Activated naive CD4-positive, alpha-beta T cell treated with anti-CD3 and anti-CD28 coated beads, Interleukin-2, amount 50 U/mL, for 72 hours (primary cell): ENCODE data around the gene ST3GAL3. TPM values are rescaled to one million over a fixed set of nuclear protein-coding genes. Genes with fewer than 3 reads are reported as not detected.

Source experiments
- ATAC-seq, 2 donors: fragments of 150-1000 bp; cut with Tn5 transposase; 2 replicates each; pipeline ENCODE4 v1.10.0; 2021; ENCODE audit warnings: mild to moderate bottlenecking in 2 of 2, moderate library complexity in 2 of 2
- DNase-seq, 2 donors: peaks; one replicate each; pipeline ENCODE4 v3.0.0; 2021 to 2022; ENCODE audit warnings: low spot score in 2 of 2
- H3K27ac Mint-ChIP-seq, 2 donors: one replicate each; pipeline ENCODE4 v1.8.0; 2022; ENCODE audit warnings: mild to moderate bottlenecking in 2 of 2, mixed read lengths in 2 of 2
- H3K36me3 Mint-ChIP-seq, 2 donors: one replicate each; pipeline ENCODE4 v1.8.0; 2022; ENCODE audit warnings: mixed read lengths in 2 of 2
- H3K9me3 Mint-ChIP-seq, 2 donors: one replicate each; pipeline ENCODE4 v1.8.0; 2022; ENCODE audit warnings: mixed read lengths in 2 of 2
- total RNA-seq, 2 donors: library from RNA; stranded (reverse); gene quantifications; one replicate each; pipeline ENCODE4 v1.2.3, GENCODE V29; 2022

The ST3GAL3 gene
- 10 to 100 TPM; 21.8 to 22.3 TPM for total RNA-seq

DNA sequence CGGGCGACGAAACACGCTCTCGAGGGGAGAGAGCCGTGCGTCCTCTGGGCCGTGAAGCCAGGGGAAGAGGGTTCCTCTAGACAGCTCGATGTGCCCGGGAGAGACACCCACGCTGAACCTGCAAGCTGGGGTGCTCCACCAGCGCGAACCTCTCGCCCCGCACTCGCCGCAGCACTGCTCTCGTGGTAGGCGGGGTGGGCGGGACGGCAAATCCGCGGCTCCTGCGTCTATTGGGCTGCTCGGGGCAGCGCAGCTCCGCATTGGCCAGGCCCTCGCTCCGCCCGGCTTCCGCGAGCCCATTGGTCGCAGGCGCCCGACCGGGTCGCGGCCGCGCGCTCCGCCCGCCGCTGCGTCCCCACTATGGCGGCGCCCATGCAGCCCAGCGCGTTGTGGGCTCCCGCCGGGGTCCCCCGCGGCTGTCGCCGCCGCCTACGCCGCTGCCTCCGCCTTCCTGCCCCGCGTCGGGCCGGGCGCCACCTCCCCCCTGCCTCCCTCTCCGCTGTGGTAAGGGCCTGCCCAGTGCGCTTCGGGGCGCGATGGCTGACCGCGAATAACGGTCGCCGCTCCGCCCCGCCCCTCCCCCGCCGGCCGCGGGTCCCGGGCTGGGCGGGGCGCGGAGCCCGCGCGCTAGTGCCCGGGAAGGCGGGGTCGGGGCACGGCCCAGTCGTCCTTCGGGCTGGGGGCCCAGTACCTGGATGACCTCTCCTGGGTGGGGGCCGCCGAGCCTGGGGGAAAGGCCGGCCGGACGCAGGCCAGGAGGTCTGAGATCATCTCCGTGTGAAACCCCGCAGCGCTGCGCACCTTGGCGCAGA lies at the start of gene ST3GAL3:
Gene ST3GAL3, plus strand, starts transcription at position 347 of the 812 bp plus-strand sequence. CDS start 28,727 bp downstream, outside the sequence.
- Mint-ChIP-seq H3K9me3 (no peaks in the 10 kb centered on the region), H3K27ac (peak within 1 kb of the TSS; percentile 89 to 93), H3K36me3 (peaks cover 13 to 30% of the 10 kb centered on the region in 2 donors)
- DNase-seq, result peak; percentile 92 to 95
- ATAC-seq, result peak; percentile 96 to 97

DNA sequence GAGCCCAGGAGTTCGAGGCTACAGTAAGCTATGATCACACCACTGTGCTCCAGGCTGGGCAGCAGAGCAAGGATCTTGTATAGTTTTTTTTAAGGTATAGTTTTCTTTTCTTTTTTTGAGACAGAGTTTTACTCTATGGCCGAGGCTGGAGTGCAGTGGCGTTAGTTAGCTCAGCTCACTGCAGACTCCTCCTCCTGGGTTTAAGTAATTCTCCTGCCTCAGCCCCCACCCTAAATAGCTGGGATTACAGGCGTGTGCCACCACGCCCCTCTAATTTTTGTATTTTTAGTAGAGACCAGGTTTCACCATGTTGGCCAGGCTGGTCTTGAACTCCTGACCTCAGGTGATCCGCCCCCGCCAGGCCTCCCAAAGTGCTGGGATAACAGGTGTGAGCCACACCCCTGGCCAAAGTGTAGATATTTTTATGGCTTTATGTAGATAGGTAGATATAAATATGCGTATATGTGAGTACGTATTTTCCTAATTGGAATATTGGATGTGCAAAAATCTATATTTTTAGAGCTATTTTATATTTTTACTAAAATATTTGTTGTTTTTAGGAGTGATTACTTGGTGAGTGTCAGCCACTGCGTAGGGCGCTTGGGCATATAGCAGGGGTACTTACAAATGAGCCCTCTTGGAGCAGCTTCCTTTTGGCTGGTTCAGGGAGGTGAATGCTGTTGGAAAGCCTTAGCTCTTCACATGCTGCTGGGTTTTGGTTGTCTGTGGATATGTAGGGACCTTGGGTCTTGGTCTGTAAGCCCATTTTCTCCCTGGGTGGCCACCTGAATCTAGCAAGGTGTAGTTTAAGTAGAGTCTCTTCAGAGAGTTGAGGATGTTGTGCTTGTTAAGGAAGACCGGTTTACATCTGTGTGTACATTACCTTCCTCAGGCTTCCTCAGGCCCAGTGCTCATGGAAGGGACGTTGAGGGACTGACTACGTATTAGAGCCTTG lies 47.8 kb upstream of the ST3GAL3 start:
- no peak overlapping the region for H3K27ac Mint-ChIP-seq
- no peak for ATAC-seq
- H3K9me3 Mint-ChIP-seq, result no peaks in the 10 kb centered on the region
- DNase-seq, result no peak
- H3K36me3 Mint-ChIP-seq, result peaks cover 9 to 12% of the 10 kb centered on the region in 2 donors

DNA sequence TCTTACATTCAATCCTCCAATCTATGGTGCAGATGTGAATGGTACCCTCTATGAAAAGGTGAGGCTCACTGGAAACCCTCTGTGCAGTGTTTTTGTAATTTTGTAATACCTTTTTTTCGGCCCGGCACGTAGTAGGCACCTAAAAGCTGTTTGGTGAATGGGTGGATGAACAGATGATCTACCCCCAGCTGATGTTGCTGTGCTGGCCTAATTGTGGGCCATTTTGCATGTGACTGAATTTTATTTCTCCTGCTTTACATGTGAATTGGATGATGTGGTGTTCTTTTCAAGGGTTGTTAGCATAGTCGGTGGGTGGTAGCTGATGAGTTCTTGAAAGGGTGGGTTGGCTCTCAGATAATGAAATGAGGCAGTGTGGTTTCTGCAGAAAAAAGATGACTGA lies 47.0 kb upstream of the ST3GAL3 start:
- H3K27ac Mint-ChIP-seq, result no peak overlapping the region
- DNase-seq (no peak), ATAC-seq (no peak)
- peaks cover 9 to 13% of the 10 kb centered on the region in 2 donors for H3K36me3 Mint-ChIP-seq
- no peaks in the 10 kb centered on the region for H3K9me3 Mint-ChIP-seq

- peak overlapping the region; percentile 54 to 85 for H3K27ac Mint-ChIP-seq
These were observed 43.0 kb upstream of the ST3GAL3 start for GRCh38 chr1:43664369-43664768.

GRCh38 chr1:43666608-43667007 lies 40.7 kb upstream of the ST3GAL3 start:
- Mint-ChIP-seq H3K27ac (no peak overlapping the region), H3K36me3 (peaks cover 19 to 32% of the 10 kb centered on the region in 2 donors), H3K9me3 (no peaks in the 10 kb centered on the region)
- DNase-seq, result no peak
- no peak for ATAC-seq

More at GRCh38 chr1:43664369-43664768, 43.0 kb upstream of the ST3GAL3 start:
- peak; percentile 38 to 73 for ATAC-seq
- Mint-ChIP-seq H3K9me3 (no peaks in the 10 kb centered on the region), H3K36me3 (peaks cover 22% of the 10 kb centered on the region in 2 donors)
- DNase-seq, result no peak

DNA sequence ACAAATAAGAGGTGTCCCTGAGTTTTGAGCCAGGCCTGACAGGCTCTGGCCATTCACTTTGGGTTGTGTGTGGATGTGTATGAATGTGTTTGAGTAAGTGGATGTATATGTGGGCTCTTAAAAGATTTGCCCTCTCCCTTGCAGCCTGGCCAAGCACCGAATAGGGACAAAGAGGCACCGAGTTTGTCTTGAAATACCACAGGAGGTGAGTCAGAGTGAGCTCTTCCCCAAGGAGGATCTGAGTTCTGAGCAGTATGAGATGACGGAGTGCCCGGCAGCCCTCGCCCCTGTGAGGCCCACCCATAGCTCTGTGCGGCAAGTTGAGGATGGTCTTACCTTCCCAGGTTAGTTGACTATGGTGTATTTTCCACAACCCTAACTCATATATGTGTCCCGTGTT lies 38.4 kb upstream of the ST3GAL3 start:
- H3K9me3 Mint-ChIP-seq, result no peaks in the 10 kb centered on the region
- ATAC-seq, result no peak
- H3K27ac Mint-ChIP-seq, result no peak overlapping the region
- H3K36me3 Mint-ChIP-seq, result peaks cover 24 to 38% of the 10 kb centered on the region in 2 donors
- DNase-seq, result no peak

- DNase-seq (no peak), ATAC-seq (no peak)
- no peak overlapping the region for H3K27ac Mint-ChIP-seq
- H3K36me3 Mint-ChIP-seq, result peaks cover 24 to 31% of the 10 kb centered on the region in 2 donors
- H3K9me3 Mint-ChIP-seq, result no peaks in the 10 kb centered on the region
These were observed 37.5 kb upstream of the ST3GAL3 start for GRCh38 chr1:43669878-43670277.

DNA sequence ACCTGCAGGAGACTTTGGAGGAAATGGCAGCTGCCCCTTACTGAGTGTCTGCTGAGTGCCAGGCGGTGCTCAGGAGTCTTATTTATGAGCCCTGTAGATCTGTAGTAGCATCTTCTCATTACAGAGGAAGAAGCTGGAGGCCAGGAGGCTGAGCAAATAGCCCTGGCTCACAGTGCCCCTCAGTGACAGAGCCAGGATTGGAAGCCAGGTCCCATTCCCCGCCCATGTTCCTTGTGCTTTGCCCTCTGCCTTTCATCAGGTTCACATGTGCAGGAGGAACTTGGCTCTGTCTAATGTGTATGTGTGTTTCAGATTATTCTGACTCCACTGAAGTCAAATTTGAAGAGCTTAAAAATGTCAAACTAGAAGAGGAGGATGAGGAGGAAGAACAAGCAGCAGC lies 36.1 kb upstream of the ST3GAL3 start:
- DNase-seq (no peak), ATAC-seq (no peak)
- Mint-ChIP-seq H3K36me3 (peaks cover 17 to 31% of the 10 kb centered on the region in 2 donors), H3K27ac (peak overlapping the region; percentile 9 to 57), H3K9me3 (no peaks in the 10 kb centered on the region)

GRCh38 chr1:43671626-43672330 lies 35.6 kb upstream of the ST3GAL3 start:
- no peak for ATAC-seq
- Mint-ChIP-seq H3K27ac (peak overlapping the region; percentile 5 to 9), H3K36me3 (peaks cover 17 to 31% of the 10 kb centered on the region in 2 donors), H3K9me3 (no peaks in the 10 kb centered on the region)
- DNase-seq, result no peak

- DNase-seq, result no peak
- ATAC-seq, result no peak
- Mint-ChIP-seq H3K9me3 (no peaks in the 10 kb centered on the region), H3K27ac (no peak overlapping the region), H3K36me3 (peaks cover 17 to 31% of the 10 kb centered on the region in 2 donors)
These were observed 34.1 kb upstream of the ST3GAL3 start for GRCh38 chr1:43673261-43673660.

DNA sequence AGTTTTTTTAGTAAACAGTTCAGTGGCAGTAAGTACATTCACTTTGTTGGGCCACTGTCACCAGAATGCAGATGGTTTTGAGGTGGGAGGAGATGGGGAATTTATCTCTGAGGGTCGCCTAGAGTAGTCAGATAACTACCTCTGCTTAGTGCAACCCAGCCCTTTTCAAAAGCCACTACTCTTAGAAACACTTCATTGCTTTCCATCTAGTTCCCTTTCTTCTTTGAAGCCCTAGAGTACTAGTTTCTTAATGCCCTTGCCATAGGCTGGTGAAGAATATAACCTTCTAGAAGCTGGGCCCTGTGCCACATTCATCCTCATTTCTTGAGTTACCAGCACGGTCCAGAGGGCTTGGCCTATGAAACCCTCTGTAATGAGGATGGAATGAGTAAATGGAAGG lies 28.4 kb upstream of the ST3GAL3 start:
- Mint-ChIP-seq H3K36me3 (peaks cover under 1 to 5% of the 10 kb centered on the region in 2 donors), H3K9me3 (no peaks in the 10 kb centered on the region), H3K27ac (peak overlapping the region; percentile 6 to 8)
- ATAC-seq (no peak), DNase-seq (no peak)

GRCh38 chr1:43683560-43683959 lies 23.8 kb upstream of the ST3GAL3 start:
- Mint-ChIP-seq H3K27ac (peak overlapping the region in 1 of 2 donors; percentile 82), H3K36me3 (peaks cover 0 to 18% of the 10 kb centered on the region in 2 donors), H3K9me3 (no peaks in the 10 kb centered on the region)
- DNase-seq (no peak), ATAC-seq (no peak)

DNA sequence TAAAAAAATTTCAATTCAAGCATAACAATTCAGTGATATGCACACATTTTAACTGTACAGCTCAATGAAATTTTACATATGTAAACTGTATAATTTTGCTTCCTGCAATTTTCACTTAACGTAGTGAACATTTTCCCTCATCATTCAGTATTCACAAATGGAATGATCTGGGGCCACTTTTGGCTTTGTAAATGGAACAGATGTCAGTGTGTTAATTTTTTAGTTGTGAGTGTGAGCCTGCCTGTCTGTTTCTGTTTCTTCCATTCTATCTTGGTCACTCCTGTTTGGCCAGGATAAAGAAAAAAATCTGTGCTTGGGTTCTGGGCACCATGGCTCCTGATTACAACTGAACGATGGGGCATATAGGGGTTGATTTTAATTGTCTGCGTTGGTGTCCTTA lies 20.5 kb upstream of the ST3GAL3 start:
- ATAC-seq, result no peak
- peak overlapping the region in 1 of 2 donors; percentile 51 for H3K27ac Mint-ChIP-seq
- peaks cover 0 to 18% of the 10 kb centered on the region in 2 donors for H3K36me3 Mint-ChIP-seq
- no peaks in the 10 kb centered on the region for H3K9me3 Mint-ChIP-seq
- no peak for DNase-seq

- Mint-ChIP-seq H3K36me3 (peaks cover 6 to 24% of the 10 kb centered on the region in 2 donors), H3K9me3 (no peaks in the 10 kb centered on the region), H3K27ac (peak overlapping the region; percentile 51 to 54)
- ATAC-seq, result no peak
- no peak for DNase-seq
These were observed 19.8 kb upstream of the ST3GAL3 start for GRCh38 chr1:43687301-43688108.

DNA sequence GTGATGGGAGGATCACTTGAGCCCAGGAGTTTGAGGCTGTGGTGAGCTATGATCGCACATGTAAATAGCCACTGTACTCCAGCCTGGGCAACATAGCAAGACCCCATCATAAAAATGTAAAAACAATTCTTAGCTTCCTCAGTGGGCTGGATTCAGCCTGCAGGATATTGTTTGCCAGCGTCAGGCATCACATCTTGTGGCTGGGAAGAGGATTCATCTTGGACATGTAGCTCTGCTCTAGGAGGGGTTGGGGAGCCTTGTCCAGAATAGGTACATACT lies 19.3 kb upstream of the ST3GAL3 start:
- no peak for DNase-seq
- Mint-ChIP-seq H3K9me3 (no peaks in the 10 kb centered on the region), H3K36me3 (peaks cover 9 to 24% of the 10 kb centered on the region in 2 donors), H3K27ac (peak overlapping the region in 1 of 2 donors; percentile 54)
- ATAC-seq, result no peak

- Mint-ChIP-seq H3K27ac (peak overlapping the region; percentile 16 to 54), H3K9me3 (no peaks in the 10 kb centered on the region), H3K36me3 (peaks cover 9 to 23% of the 10 kb centered on the region in 2 donors)
- DNase-seq (no peak), ATAC-seq (no peak)
These were observed 18.7 kb upstream of the ST3GAL3 start for GRCh38 chr1:43688594-43689000.
